RWPE2 (cell line): Measurements from ENCODE around the gene PPP2R2D.

ENCODE experiments used
- ATAC-seq: fragments of 200-7000 bp; cut with Tn5 transposase; 3 replicates; pipeline ENCODE4 v1.9.1; 2021; ENCODE audit warnings: low read depth
- DNase-seq: peaks from one replicate; pipeline ENCODE4 v3.0.0-alpha.2; 2020; ENCODE audit warnings: low spot score
- H3K27ac ChIP-seq: fragments of 450-650 bp; 2 replicates; pipeline ENCODE4 v1.5.1; 2017; ENCODE audit warnings: mild to moderate bottlenecking; ENCODE audit not compliant: poor library complexity, severe bottlenecking
- H3K27me3 ChIP-seq: fragments of 250-450 bp; sonication (Bioruptor Pico); 2 replicates; pipeline ENCODE4 v1.5.1; 2021; ENCODE audit warnings: mild to moderate bottlenecking, moderate library complexity; ENCODE audit not compliant: insufficient read depth, poor library complexity, severe bottlenecking
- H3K36me3 ChIP-seq: fragments of 250-450 bp; sonication (Bioruptor Pico); 2 replicates; pipeline ENCODE4 v1.5.1; 2020; ENCODE audit warnings: low read depth, mild to moderate bottlenecking, moderate library complexity
- H3K4me1 ChIP-seq: fragments of 250-450 bp; sonication (Bioruptor Pico); 2 replicates; pipeline ENCODE4 v1.5.1; 2021; ENCODE audit warnings: mild to moderate bottlenecking, moderate library complexity; ENCODE audit not compliant: insufficient read depth, poor library complexity, severe bottlenecking
- H3K4me3 ChIP-seq: fragments of 250-450 bp; sonication (Bioruptor Pico); 2 replicates; pipeline ENCODE4 v1.5.1; 2021; ENCODE audit warnings: mild to moderate bottlenecking, moderate library complexity; ENCODE audit not compliant: severe bottlenecking
- H3K9me3 ChIP-seq: fragments of 250-450 bp; sonication (Bioruptor Pico); 2 replicates; pipeline ENCODE4 v1.5.1; 2021; ENCODE audit warnings: mild to moderate bottlenecking, moderate library complexity; ENCODE audit not compliant: severe bottlenecking
- TF ChIP-seq, protein P1 (sequence below): fragments of 450-650 bp; IDR thresholded peaks from one replicate; pipeline ENCODE4 v1.5.1; 2017; ENCODE audit warnings: mild to moderate bottlenecking, moderate library complexity; ENCODE audit not compliant: poor library complexity, severe bottlenecking

Gene PPP2R2D

GRCh38 chr10:131860311-131860710 is 40.5 kb upstream of the PPP2R2D start:
- ATAC-seq (no peak), DNase-seq (no peak)
- TF ChIP-seq, protein P1, sequence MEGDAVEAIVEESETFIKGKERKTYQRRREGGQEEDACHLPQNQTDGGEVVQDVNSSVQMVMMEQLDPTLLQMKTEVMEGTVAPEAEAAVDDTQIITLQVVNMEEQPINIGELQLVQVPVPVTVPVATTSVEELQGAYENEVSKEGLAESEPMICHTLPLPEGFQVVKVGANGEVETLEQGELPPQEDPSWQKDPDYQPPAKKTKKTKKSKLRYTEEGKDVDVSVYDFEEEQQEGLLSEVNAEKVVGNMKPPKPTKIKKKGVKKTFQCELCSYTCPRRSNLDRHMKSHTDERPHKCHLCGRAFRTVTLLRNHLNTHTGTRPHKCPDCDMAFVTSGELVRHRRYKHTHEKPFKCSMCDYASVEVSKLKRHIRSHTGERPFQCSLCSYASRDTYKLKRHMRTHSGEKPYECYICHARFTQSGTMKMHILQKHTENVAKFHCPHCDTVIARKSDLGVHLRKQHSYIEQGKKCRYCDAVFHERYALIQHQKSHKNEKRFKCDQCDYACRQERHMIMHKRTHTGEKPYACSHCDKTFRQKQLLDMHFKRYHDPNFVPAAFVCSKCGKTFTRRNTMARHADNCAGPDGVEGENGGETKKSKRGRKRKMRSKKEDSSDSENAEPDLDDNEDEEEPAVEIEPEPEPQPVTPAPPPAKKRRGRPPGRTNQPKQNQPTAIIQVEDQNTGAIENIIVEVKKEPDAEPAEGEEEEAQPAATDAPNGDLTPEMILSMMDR = no peak
- H3K4me3 ChIP-seq = no peak overlapping the region
- H3K36me3 ChIP-seq = no peaks in the 10 kb centered on the region
- H3K27me3 ChIP-seq = peaks cover 14% of the 10 kb centered on the region
- no peak overlapping the region for H3K27ac ChIP-seq
- H3K9me3 ChIP-seq = no peaks in the 10 kb centered on the region
- H3K4me1 ChIP-seq = no peaks in the 10 kb centered on the region

GRCh38 chr10:131860806-131861440 is 39.9 kb upstream of the PPP2R2D start:
- TF ChIP-seq, protein P1 = no peak
- Histone ChIP-seq H3K27me3 (peaks cover 14% of the 10 kb centered on the region), H3K4me1 (no peaks in the 10 kb centered on the region), H3K27ac (no peak overlapping the region), H3K4me3 (no peak overlapping the region), H3K9me3 (no peaks in the 10 kb centered on the region), H3K36me3 (no peaks in the 10 kb centered on the region)
- DNase-seq (no peak), ATAC-seq (no peak)

DNA sequence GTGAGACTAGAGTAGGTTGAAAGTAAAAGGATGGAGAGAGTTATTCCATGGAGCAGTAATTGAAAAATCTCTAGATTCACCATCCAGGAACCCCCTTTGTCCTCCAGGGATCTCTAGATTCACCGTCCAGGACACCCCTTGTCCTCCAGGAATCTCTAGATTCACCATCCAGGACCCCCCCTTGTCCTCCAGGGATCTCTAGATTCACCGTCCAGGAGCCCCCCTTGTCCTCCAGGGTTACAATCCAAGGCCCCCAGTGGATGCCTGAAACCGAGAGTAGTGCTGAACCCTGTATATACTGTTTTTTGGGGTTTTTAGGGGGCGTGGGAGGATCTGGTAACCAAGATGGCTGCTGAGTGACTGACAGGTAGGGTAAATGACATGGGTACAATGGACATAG is 38.3 kb upstream of the PPP2R2D start:
- Histone ChIP-seq H3K27ac (no peak overlapping the region), H3K36me3 (no peaks in the 10 kb centered on the region), H3K27me3 (peaks cover 14% of the 10 kb centered on the region), H3K9me3 (no peaks in the 10 kb centered on the region), H3K4me1 (no peaks in the 10 kb centered on the region), H3K4me3 (no peak overlapping the region)
- TF ChIP-seq, protein P1 = no peak
- DNase-seq (no peak), ATAC-seq (no peak)

DNA sequence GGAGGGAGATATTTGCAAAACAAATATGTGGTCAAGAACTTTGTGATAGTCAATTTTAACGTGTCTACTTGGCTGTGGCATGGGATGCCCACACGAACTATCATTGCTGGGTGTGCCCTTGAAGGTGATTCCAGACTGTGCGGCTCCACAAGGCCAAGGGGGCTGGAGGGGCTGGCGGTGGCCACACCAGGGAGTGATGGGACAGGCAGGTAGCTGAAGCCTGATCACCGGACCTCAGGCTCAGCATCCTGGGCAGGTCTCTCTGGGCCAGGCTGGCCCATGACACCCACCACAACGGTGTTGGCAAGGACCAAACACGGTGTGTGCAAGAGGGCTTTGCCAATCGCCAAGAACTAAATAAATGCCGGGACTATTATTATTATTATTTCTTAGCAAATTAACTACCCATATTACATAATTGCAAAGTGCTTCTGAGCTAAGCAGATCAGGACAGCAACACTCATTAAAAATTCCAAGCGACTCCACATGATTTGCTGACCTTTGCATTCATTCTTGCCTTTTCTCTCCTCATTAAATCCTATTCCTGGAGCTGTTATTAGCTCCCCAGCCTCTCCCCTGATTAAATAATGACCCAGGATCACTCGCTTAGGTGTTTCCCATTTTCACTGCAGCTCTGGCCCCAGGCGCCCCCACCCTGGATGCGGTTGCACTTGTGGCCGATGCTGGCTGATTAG is 35.4 kb upstream of the PPP2R2D start:
- ATAC-seq = no peak
- TF ChIP-seq, protein P1 = no peak

GRCh38 chr10:131866673-131867072 is 34.1 kb upstream of the PPP2R2D start:
- H3K27ac ChIP-seq = no peak overlapping the region
- ATAC-seq (no peak), DNase-seq (no peak)
- TF ChIP-seq, protein P1 = no peak
- no peaks in the 10 kb centered on the region for H3K36me3 ChIP-seq
- no peaks in the 10 kb centered on the region for H3K4me1 ChIP-seq
- no peaks in the 10 kb centered on the region for H3K9me3 ChIP-seq
- no peak overlapping the region for H3K4me3 ChIP-seq
- H3K27me3 ChIP-seq = no peaks in the 10 kb centered on the region

More for the DNA sequence above, 35.4 kb upstream of the PPP2R2D start:
- Histone ChIP-seq H3K36me3 (no peaks in the 10 kb centered on the region), H3K4me1 (no peaks in the 10 kb centered on the region), H3K27me3 (peaks cover 9% of the 10 kb centered on the region), H3K9me3 (no peaks in the 10 kb centered on the region), H3K4me3 (no peak overlapping the region), H3K27ac (no peak overlapping the region)
- no peak for DNase-seq
